Measurements from ENCODE around the gene PHF12.

Gene PHF12

GRCh38 chr17:28986714-28987655 is 35.7 kb upstream of the PHF12 start:
- H3K36me3 ChIP-seq (replicated peaks; ENCODE audit: low read depth, low read length) = no peaks in the 10 kb centered on the region
- no peak overlapping the region for H3K27ac ChIP-seq (ENCODE audit: low read length)
- H3K9me3 ChIP-seq (ENCODE audit: insufficient read depth, low read length) = no peaks in the 10 kb centered on the region
- H3K4me1 ChIP-seq (ENCODE audit: low read length) = peaks cover 4% of the 10 kb centered on the region
- no peak overlapping the region for H3K9ac ChIP-seq (ENCODE audit: low read length)
- no peaks in the 10 kb centered on the region for H3K79me2 ChIP-seq (ENCODE audit: low read length)
- no peaks in the 10 kb centered on the region for H4K20me1 ChIP-seq (ENCODE audit: insufficient read depth, low read length)
- no peak overlapping the region for H3K4me3 ChIP-seq (ENCODE audit: low read length)
- no peak overlapping the region for H3K4me2 ChIP-seq (ENCODE audit: low read length)
- H2AFZ ChIP-seq (ENCODE audit: low read depth, low read length) = no peak overlapping the region
- TF ChIP-seq CTCF (IDR thresholded peaks at IDR 0.05; ENCODE audit: low read depth, low read length) (no peak), EZH2phosphoT487 (IDR thresholded peaks at IDR 0.05; ENCODE audit: low read depth) (no peak)
- no peaks in the 10 kb centered on the region; the same call in 1 of the 2 replicates for H3K27me3 ChIP-seq (ENCODE audit: low read depth, low read length)

- H3K4me1 ChIP-seq (ENCODE audit: low read length) = peaks cover 4% of the 10 kb centered on the region
- TF ChIP-seq CTCF (IDR thresholded peaks at IDR 0.05; ENCODE audit: low read depth, low read length) (no peak), EZH2phosphoT487 (IDR thresholded peaks at IDR 0.05; ENCODE audit: low read depth) (no peak)
- H3K36me3 ChIP-seq (replicated peaks; ENCODE audit: low read depth, low read length) = no peaks in the 10 kb centered on the region
- no peaks in the 10 kb centered on the region for H3K9me3 ChIP-seq (ENCODE audit: insufficient read depth, low read length)
- H3K27me3 ChIP-seq (ENCODE audit: low read depth, low read length) = no peaks in the 10 kb centered on the region; the same call in 1 of the 2 replicates
- H3K4me2 ChIP-seq (ENCODE audit: low read length) = no peak overlapping the region
- H3K4me3 ChIP-seq (ENCODE audit: low read length) = no peak overlapping the region
- no peak overlapping the region for H3K9ac ChIP-seq (ENCODE audit: low read length)
- H3K27ac ChIP-seq (ENCODE audit: low read length) = no peak overlapping the region
- H4K20me1 ChIP-seq (ENCODE audit: insufficient read depth, low read length) = no peaks in the 10 kb centered on the region
- no peaks in the 10 kb centered on the region for H3K79me2 ChIP-seq (ENCODE audit: low read length)
- H2AFZ ChIP-seq (ENCODE audit: low read depth, low read length) = no peak overlapping the region
Observed at GRCh38 chr17:28985950-28986713, 34.8 kb upstream of the PHF12 start.

GRCh38 chr17:28983286-28984230 is 32.2 kb upstream of the PHF12 start:
- no peak overlapping the region for H3K4me2 ChIP-seq (ENCODE audit: low read length)
- no peaks in the 10 kb centered on the region for H3K79me2 ChIP-seq (ENCODE audit: low read length)
- H3K9me3 ChIP-seq (ENCODE audit: insufficient read depth, low read length) = no peaks in the 10 kb centered on the region
- peaks cover 4% of the 10 kb centered on the region for H3K4me1 ChIP-seq (ENCODE audit: low read length)
- no peaks in the 10 kb centered on the region for H4K20me1 ChIP-seq (ENCODE audit: insufficient read depth, low read length)
- H3K27ac ChIP-seq (ENCODE audit: low read length) = no peak overlapping the region
- H3K4me3 ChIP-seq (ENCODE audit: low read length) = no peak overlapping the region
- H2AFZ ChIP-seq (ENCODE audit: low read depth, low read length) = no peak overlapping the region
- H3K9ac ChIP-seq (ENCODE audit: low read length) = no peak overlapping the region
- TF ChIP-seq EZH2phosphoT487 (IDR thresholded peaks at IDR 0.05; ENCODE audit: low read depth) (no peak), CTCF (IDR thresholded peaks at IDR 0.05; ENCODE audit: low read depth, low read length) (no peak)
- H3K27me3 ChIP-seq (ENCODE audit: low read depth, low read length) = no peaks in the 10 kb centered on the region; the same call in 1 of the 2 replicates
- no peaks in the 10 kb centered on the region for H3K36me3 ChIP-seq (replicated peaks; ENCODE audit: low read depth, low read length)

Data from OCI-LY3 (cell line).